Parietal lobe (tissue), 1 donor: ENCODE measurements around the gene HABP2. TPM values are rescaled to one million over a fixed set of nuclear protein-coding genes. Genes with fewer than 3 reads are reported as not detected.

Experiments
- total RNA-seq: library from RNA; depleted of rRNA; stranded (reverse); fragments of >200 nt; gene quantifications from one replicate; pipeline ENCODE4 v1.2.3, GENCODE V29; 2014

The HABP2 gene
- not detected for total RNA-seq

GRCh38 chr10:113552701-113553100, at the start of gene HABP2:
Gene HABP2 (plus strand): TSS chr10:113553053. CDS start chr10:113553122, 69 bp downstream.

Other genes starting within 250 kb of the HABP2 start
- not detected for gene NRAP, start 111.0 kb downstream of the HABP2 start, total RNA-seq
- gene CASP7, start 126.9 kb downstream of the HABP2 start, total RNA-seq = 2.5 TPM
- gene PLEKHS1, start 198.6 kb downstream of the HABP2 start, total RNA-seq = not detected